ENCODE data around the gene KIF25. TPM values are rescaled to one million over a fixed set of nuclear protein-coding genes. Genes with fewer than 3 reads are reported as not detected.

The KIF25 gene
- total RNA-seq, 1 donor from 2014 or later = 0.05 TPM

DNA sequence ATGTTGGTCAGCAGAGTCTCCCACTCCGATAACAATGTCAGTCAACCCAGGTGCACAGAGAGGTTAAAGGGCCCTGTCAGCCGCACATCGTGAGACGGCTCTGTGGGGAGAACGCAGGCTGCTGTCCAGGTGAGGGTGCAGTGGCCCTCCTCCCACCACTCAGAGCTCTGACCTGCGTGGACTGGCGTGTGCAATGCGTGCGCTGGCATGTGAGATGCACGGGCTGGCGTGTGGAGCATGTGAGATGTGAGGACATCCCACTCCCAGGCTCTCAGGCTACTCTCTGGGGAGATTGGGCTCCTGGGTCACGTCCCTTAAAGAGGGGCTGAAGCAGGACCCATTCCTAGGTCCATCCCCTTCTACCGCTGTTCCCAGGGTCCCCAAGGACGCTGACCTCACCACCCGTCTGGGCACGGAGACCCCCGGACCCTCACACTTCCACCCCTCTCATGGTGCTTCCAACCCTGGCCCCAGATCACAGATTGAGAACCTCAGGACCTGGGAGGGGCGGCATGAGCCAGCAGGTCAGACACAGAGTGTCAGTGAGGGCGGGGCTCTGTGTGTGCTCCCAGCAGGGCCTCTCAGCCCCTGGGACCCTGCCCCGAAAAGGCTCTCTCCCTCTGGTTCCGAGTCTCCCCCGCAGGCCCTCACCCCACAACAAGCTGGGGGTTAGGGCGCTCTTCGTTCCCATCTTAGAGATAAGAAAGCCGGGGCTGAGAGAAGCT lies 90.1 kb downstream of the KIF25 start:
- no peak for DNase-seq (ENCODE audit: low read depth)

DNA sequence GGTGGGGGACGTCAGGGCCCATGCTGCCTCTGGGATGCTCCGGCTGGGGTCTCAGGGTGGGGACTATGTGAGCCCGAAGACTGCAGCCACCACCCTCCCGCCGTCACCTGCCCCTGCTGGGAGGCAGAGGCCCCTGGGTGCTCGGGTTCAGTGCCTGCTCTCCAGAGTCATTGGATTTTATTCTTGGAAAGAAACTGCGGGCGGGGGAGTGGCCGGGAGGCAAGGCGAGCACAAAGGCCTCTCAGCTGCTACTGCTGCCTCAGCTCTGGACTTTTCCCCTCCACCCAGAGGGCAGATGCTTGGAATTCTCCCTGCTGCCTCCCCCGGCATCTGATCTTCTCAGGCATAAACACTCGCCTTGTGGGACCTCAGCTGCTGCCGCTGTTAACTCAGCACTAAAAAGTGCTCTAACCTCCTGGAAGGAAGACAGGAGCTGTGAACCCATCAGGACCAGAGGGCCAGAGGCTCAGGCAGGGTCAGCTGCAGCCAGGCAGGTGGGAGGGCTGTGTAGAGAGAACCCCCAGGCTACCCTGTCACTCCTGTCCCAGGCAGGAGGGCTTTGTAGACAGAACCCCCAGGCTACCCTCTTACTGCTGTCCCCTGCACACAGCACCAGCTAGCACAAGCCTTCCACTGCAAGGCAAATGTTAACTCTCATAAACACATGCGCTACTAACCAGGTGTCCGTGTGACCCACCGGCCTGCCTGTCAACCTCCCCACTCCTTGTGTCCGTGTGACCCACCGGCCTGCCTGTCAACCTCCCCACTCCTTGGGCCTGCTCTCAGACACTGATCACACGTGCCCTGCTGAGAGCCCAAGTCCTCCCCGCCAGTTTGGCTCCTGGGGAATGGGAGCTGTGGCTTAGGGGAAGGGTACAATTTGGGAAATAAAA lies 90.9 kb downstream of the KIF25 start:
- peak; percentile 72 for DNase-seq (ENCODE audit: low read depth)

DNA sequence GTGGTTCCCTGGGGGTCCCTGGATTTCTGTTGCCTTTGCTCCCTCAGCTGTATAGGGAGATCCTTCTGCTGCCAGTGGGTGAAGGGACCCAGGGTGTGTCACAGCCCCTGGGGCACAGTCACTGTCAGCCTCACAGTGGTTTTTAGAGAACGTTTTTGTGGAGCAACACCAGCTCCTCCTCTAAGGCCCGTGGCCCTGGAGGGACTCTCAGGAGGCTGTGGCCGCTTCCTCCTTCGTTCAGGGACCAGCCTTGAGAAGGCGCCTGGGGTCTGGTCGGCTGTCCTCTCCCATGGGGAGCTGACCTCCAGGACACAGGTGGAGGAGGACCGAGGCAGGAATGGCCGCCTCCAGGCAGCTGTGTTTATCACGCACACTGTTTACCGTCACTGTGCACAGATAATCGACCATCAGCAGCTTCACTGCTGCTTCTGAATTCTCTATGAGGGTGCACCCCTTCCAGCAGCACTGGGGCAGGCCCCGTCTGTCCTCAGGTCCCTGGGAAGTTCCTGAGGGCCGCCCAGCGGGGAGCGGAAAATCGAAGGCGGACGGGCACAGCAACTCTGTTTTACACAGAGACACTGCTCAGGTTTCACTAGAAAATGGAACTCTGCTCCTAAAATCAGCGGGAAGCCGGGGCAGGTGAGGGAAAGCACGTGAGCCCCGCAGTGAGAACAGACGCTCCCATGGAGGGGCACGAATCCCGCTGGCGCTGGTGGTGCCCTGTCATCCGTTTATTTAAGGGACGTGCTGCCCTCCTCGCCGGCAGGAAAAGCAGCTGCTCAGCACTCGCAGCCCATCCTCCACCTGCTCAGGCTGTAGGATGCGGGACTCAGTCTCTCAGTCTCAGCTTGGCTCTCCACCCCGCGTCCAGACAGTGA lies 92.0 kb downstream of the KIF25 start:
- DNase-seq (ENCODE audit: low read depth) = no peak

DNA sequence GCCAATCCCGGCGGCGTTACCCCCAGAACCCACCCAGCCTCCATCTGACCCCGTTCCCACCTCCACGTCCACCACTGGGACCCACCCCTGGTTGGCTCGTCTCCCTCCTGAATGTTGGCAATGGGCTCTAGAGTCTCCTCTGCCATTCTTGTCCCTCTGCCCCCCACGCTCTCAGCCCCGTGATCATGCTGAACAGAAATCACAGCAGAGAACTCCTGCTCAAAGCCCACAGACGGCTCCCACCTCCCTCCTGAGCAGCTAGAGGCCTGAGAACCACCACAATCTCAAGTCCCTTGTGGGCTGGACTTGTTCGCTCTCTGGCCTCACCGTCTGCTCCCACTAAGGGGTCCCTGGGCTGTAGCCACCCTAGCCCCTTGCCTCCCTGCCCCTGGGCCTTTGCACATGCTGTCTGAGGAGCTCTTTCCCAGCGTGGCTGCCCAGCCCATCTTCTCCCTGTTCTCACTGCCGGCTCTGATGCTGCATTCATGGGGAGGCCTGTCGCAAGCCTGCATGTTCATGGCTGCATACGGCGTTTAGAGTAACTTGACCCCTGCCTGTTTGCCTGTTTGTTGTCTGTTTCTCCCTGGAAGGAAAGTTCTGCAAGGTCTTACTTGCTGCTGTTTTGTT lies 92.7 kb downstream of the KIF25 start:
- DNase-seq (ENCODE audit: low read depth) = no peak

DNA sequence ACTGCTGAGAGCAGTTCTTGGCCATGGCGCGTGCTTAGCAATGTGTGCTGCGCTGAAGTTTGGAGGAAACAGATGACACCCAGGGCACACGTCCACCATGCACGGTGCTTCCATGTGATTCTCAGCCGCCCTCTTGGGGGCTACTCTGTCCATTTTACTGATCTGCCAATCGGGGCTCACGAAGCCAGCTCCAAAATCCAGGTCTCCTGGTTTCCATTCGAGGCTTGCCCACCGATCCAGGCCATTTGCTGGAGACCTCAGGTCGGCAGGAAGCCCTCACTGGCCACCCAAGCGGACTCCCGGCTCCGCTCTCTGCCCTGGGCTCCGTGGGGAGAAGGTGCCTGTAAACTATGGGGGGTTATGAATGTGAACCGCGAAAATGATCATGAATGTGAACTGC lies 93.2 kb downstream of the KIF25 start:
- DNase-seq (ENCODE audit: low read depth) = no peak

DNA sequence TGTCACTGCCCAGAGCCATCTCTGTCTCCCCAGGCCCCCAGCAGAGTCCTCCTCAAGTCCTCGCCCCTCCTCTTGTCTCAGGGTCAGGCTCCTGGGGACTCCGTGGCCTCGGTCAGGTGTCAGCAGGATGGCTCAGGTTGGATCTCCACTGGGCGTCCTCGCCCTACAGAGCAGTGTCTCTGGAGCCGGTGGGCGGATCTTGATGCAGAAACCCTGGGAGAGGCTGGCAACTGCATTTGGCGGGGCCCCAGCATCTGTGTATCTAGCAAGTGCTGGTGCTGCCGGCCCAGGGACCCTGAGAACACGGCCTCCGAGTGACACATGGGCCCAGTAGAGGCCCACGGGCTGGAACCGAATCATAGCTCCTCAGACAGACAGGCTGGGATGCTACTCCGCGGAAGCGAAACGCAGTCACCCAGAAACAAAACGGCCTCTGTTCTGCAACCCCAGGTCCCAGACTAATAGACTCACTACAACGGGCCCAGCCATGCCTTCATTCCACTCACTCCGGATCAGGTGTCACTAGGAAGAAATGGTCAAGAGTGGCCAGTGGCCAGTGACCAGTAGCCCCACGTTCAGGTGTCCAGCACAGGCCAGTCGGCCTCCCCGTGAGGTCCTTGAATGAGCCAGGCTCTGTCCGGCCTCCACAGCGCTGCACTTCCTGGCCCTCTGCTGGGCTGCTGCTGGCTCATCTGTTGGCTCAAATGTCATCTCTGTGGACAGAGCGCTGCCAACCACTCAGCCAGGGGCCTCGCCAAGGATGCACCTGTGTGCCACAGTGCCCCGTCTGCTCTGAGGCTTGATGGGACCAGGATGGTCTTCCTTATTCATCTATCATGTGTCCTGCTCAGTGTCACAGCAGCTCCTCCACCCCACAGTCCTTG lies 94.2 kb downstream of the KIF25 start:
- DNase-seq (ENCODE audit: low read depth) = no peak

DNA sequence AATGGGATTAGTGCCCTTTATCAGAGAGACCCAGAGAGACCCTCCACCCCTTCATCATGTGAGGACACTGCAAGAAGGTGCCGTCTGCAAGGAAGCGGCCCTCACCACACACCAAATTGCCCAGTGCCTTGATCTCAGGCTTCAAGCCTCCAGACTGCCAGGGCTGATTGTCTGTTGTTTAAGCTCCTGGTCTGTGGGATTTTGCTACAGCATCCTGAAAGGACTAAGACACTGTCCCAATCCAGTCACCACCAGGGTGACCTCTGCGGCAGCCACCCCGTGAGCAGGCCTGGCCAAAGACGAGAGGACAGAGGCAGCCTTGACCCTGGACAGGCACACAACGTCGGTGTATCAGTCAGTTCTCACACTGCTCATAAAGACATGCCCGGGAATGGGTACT lies 95.1 kb downstream of the KIF25 start:
- DNase-seq (ENCODE audit: low read depth) = no peak

DNA sequence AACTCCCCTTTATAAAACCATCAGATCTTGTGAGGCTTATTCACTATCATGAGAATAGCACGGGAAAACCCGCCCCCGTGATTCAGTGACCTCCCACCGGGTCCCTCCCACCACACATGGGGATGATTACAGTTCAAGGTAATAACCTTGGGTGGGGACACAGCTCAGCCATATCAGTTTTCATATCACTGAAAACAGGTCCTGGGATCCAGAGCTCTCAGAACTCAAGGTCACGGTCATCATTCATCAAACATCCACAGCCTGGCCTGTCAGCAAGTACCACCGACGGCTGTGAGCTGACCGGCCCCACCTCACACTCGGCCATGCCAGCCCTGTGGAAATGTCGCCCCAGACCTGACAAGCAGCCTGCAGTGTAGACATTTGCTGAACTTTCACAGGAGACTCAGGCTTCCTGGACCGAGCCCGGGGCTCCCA lies 95.6 kb downstream of the KIF25 start:
- no peak for DNase-seq (ENCODE audit: low read depth)

DNA sequence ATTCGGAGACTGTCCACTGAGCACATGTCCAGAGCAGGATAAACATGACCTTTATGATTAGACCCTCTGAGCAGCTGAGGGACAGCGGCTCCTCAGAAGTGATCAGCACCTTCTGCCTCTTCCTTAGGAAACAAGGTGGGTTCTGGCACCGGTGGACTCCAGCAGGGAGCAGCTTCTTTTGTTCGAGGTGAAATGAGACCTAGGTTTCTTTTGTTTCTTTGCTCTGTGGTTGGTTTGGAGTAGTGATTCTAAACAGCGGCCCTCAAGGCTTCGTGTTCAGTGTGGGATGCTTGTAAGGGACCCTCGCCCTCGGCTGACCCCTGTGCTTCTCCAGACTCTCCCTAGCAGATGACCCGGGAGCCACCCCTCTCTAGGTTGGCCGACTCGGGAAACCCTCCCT lies 96.2 kb downstream of the KIF25 start:
- DNase-seq (ENCODE audit: low read depth) = no peak

Other genes starting within 250 kb of the KIF25 start
- gene AFDN, start 170.8 kb upstream of the KIF25 start, total RNA-seq = 84.9 and 142 TPM in 2 replicates
- gene FRMD1, start 81.5 kb downstream of the KIF25 start, total RNA-seq = 0.05 TPM in 1 of 2 replicates, not detected in the other

Measured in renal cortical epithelial cell (primary cell).